ENCODE measurements around the gene RPL4.
"Not testable (repeated sequence)": the region's sequence is repeated elsewhere in the genome, so short reads cannot be mapped to it uniquely, and the experiment has no call there.

Gene RPL4

GRCh38 chr15:66477011-66477410, 27.6 kb downstream of the RPL4 start:
- H3K27ac ChIP-seq = no peak overlapping the region
- TF ChIP-seq ZFX (IDR thresholded peaks at IDR 0.05; ENCODE audit: borderline replicate concordance) = no peak
- TF ChIP-seq, protein P1, sequence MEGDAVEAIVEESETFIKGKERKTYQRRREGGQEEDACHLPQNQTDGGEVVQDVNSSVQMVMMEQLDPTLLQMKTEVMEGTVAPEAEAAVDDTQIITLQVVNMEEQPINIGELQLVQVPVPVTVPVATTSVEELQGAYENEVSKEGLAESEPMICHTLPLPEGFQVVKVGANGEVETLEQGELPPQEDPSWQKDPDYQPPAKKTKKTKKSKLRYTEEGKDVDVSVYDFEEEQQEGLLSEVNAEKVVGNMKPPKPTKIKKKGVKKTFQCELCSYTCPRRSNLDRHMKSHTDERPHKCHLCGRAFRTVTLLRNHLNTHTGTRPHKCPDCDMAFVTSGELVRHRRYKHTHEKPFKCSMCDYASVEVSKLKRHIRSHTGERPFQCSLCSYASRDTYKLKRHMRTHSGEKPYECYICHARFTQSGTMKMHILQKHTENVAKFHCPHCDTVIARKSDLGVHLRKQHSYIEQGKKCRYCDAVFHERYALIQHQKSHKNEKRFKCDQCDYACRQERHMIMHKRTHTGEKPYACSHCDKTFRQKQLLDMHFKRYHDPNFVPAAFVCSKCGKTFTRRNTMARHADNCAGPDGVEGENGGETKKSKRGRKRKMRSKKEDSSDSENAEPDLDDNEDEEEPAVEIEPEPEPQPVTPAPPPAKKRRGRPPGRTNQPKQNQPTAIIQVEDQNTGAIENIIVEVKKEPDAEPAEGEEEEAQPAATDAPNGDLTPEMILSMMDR (IDR thresholded peaks at IDR 0.05) = no peak

DNA sequence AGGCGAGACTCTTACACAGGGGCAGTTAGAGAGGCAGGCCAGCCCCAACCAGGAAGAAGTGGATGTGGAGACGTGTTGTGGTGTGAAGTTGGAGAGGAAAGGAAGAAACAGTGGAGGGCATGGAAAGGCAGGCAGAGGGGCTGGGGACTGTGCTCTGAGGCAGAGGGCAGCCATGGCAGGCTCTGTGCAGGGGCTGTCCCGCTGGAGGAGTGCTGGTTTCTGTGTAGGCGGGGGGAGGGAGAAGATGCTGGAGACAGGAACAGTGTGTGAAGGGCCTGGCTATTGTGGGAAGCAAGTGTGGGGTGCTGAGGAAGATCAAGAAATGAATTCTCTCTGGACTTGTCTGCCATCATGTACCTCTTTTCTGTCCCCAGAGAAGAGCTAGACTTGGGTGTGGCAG, 28.1 kb downstream of the RPL4 start:
- TF ChIP-seq, protein P1 (IDR thresholded peaks at IDR 0.05) = no peak
- no peak for TF ChIP-seq ZFX (IDR thresholded peaks at IDR 0.05; ENCODE audit: borderline replicate concordance)
- H3K27ac ChIP-seq = no peak overlapping the region

GRCh38 chr15:66474963-66475362, 29.7 kb downstream of the RPL4 start:
- TF ChIP-seq, protein P1 (IDR thresholded peaks at IDR 0.05) = no peak
- TF ChIP-seq ZFX (IDR thresholded peaks at IDR 0.05; ENCODE audit: borderline replicate concordance) = no peak
- H3K27ac ChIP-seq = no peak overlapping the region

GRCh38 chr15:66474135-66474534, 30.5 kb downstream of the RPL4 start:
- TF ChIP-seq, protein P1 (IDR thresholded peaks at IDR 0.05) = no peak
- TF ChIP-seq ZFX (IDR thresholded peaks at IDR 0.05; ENCODE audit: borderline replicate concordance) = no peak
- no peak overlapping the region for H3K27ac ChIP-seq

- no peak overlapping the region for H3K27ac ChIP-seq
Measured at GRCh38 chr15:66472176-66472999, 32.3 kb downstream of the RPL4 start.

DNA sequence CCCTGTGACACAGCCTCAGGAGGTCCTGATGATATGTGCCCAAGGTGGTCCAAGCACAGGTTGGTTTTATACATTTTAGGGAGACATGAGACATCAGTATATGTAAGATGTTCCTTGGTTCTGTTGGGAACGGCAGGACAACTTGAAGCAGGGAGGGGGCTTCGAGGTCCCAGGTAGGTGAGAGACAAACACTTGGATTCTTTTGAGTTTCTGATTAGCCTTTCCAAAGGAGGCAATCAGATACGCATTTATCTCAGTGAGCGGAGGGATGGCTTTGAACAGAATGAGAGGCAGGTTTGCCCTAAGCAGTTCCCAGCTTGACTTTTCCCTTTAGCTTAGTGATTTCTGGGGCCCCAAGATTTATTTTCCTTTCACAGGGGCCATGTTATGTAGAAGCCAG, 33.8 kb downstream of the RPL4 start:
- H3K27ac ChIP-seq = not testable (repeated sequence)

More at GRCh38 chr15:66472176-66472999, 32.3 kb downstream of the RPL4 start:
- TF ChIP-seq ZFX (IDR thresholded peaks at IDR 0.05; ENCODE audit: borderline replicate concordance) = no peak
- TF ChIP-seq, protein P1 (IDR thresholded peaks at IDR 0.05) = no peak

- not testable (repeated sequence) for H3K27ac ChIP-seq
Measured at GRCh38 chr15:66467162-66468040, 37.3 kb downstream of the RPL4 start.

DNA sequence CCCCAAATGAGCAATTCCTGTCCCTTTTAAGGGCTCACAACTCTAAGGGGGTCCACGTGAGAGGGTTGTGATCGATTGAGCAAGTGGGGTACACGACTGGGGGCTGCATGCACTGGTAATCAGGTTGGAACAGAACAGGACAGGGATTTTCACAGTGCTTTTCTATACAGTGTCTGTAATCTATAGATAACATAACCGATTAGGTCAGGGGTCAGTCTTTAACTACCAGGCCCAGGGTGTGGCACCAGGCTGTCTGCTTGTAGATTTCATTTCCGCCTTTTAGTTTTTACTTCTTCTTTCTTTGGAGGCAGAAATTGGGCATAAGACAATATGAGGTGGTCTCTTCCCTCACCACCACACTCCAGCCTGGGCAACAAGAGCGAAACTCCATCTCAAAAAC, 39.4 kb downstream of the RPL4 start:
- H3K27ac ChIP-seq = not testable (repeated sequence)

All from 22Rv1 (cell line).